ENCODE results near the gene NLGN1. TPM values are rescaled to one million over a fixed set of nuclear protein-coding genes. Genes with fewer than 3 reads are reported as not detected.

Gene NLGN1
- total and polyA plus RNA-seq, 2 experiments from 2014 or later: 5.3 to 10.9 TPM

DNA sequence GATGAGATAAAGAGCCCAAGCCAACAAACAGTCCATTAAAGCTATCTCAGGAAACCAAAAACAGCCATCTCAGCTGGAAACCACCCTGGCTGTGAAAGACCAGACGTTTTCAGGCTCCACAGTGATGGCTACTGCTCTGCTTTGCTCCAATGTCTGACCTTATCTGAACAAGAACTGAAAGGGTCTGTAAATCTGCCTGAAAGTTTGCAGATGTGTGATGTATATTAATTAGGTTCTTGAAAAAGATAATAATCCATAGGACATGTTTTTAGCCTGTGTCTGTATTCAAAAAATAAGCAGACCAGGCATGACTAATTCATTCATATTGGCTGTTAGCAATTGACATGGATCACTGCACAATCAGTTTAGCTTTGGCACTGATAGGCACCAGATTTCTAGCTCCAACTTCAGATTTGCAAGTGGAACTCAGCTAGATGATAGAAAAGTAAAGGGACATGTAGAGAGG is 850.2 kb downstream of the NLGN1 start:
- Histone ChIP-seq H3K4me3 (no peak overlapping the region), H3K27me3 (no peaks in the 10 kb centered on the region), H3K27ac (no peak overlapping the region), H3K36me3 (no peaks in the 10 kb centered on the region), H3K9me3 (ENCODE audit: low read depth) (no peaks in the 10 kb centered on the region), H3K4me1 (ENCODE audit: low read depth) (peaks cover 14% of the 10 kb centered on the region)
- no peak for DNase-seq (ENCODE audit: low read depth in 1 of 2, low spot score in 1 of 2)
- no peak for TF ChIP-seq CTCF (IDR thresholded peaks at IDR 0.05; ENCODE audit: low read depth, low read length)

GRCh38 chr3:174251681-174252080 is 854.1 kb downstream of the NLGN1 start:
- DNase-seq (ENCODE audit: low read depth in 1 of 2, low spot score in 1 of 2): peak in 1 of 2 donors; percentile 5
- no peak overlapping the region for H3K4me3 ChIP-seq
- H3K27ac ChIP-seq: no peak overlapping the region
- no peak for TF ChIP-seq CTCF (IDR thresholded peaks at IDR 0.05; ENCODE audit: low read depth, low read length)
- H3K4me1 ChIP-seq (ENCODE audit: low read depth): peaks cover 14% of the 10 kb centered on the region
- H3K9me3 ChIP-seq (ENCODE audit: low read depth): no peaks in the 10 kb centered on the region
- no peaks in the 10 kb centered on the region for H3K27me3 ChIP-seq
- no peaks in the 10 kb centered on the region for H3K36me3 ChIP-seq

GRCh38 chr3:174253196-174253823 is 855.8 kb downstream of the NLGN1 start:
- H3K36me3 ChIP-seq: no peaks in the 10 kb centered on the region
- H3K27ac ChIP-seq: no peak overlapping the region
- H3K27me3 ChIP-seq: no peaks in the 10 kb centered on the region
- no peak overlapping the region for H3K4me3 ChIP-seq
- peaks cover 14% of the 10 kb centered on the region for H3K4me1 ChIP-seq (ENCODE audit: low read depth)
- no peak for DNase-seq (ENCODE audit: low read depth in 1 of 2, low spot score in 1 of 2)
- no peak for TF ChIP-seq CTCF (IDR thresholded peaks at IDR 0.05; ENCODE audit: low read depth, low read length)
- no peaks in the 10 kb centered on the region for H3K9me3 ChIP-seq (ENCODE audit: low read depth)

GRCh38 chr3:174253940-174254339 is 856.4 kb downstream of the NLGN1 start:
- no peaks in the 10 kb centered on the region for H3K36me3 ChIP-seq
- H3K4me3 ChIP-seq: no peak overlapping the region

GRCh38 chr3:174255454-174255853 is 857.9 kb downstream of the NLGN1 start:
- no peak for TF ChIP-seq CTCF (IDR thresholded peaks at IDR 0.05; ENCODE audit: low read depth, low read length)

More at GRCh38 chr3:174253940-174254339, 856.4 kb downstream of the NLGN1 start:
- Histone ChIP-seq H3K27me3 (no peaks in the 10 kb centered on the region), H3K4me1 (ENCODE audit: low read depth) (peaks cover 14% of the 10 kb centered on the region), H3K9me3 (ENCODE audit: low read depth) (no peaks in the 10 kb centered on the region), H3K27ac (no peak overlapping the region)
- no peak for DNase-seq (ENCODE audit: low read depth in 1 of 2, low spot score in 1 of 2)
- TF ChIP-seq CTCF (IDR thresholded peaks at IDR 0.05; ENCODE audit: low read depth, low read length): no peak

More at GRCh38 chr3:174255454-174255853, 857.9 kb downstream of the NLGN1 start:
- H3K9me3 ChIP-seq (ENCODE audit: low read depth): no peaks in the 10 kb centered on the region
- no peak for DNase-seq (ENCODE audit: low read depth in 1 of 2, low spot score in 1 of 2)
- H3K36me3 ChIP-seq: no peaks in the 10 kb centered on the region
- H3K27me3 ChIP-seq: no peaks in the 10 kb centered on the region
- peaks cover 6% of the 10 kb centered on the region for H3K4me1 ChIP-seq (ENCODE audit: low read depth)
- no peak overlapping the region for H3K27ac ChIP-seq
- no peak overlapping the region for H3K4me3 ChIP-seq

Measured in cardiac muscle cell (in vitro differentiated cells and primary cell).